M059J (cell line): ENCODE measurements around the gene TAF3. TPM values are rescaled to one million over a fixed set of nuclear protein-coding genes. Genes with fewer than 3 reads are reported as not detected.

Experiments
- DNase-seq: peaks from one replicate; pipeline ENCODE4 v3.0.0-alpha.2; 2012; ENCODE audit warnings: low read depth
- total RNA-seq: library from RNA; depleted of rRNA; stranded (reverse); fragments of >200 nt; shearing (Covaris generic); gene quantifications from 2 replicates; pipeline ENCODE4 v1.2.3, GENCODE V29; 2014

The TAF3 gene
- total RNA-seq, 1 experiment from 2014 or later, result 2.1 TPM

DNA sequence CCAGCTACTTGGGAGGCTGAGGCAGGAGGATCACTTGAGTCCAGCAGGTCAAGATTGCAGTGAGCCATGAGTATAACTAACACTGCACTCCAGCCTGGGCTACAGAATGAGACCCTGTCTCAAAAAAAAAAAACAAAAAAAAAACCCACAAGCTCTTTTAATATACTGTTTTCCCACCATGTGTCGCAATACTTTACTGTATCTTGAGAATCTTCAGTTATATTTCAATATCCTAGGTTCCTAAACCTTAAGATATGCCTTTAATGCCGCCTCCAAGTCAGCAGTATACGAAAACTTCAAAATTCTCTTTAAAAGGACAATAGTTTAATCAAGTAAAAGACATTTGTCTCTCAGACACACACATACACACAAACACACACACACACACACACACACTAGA, 62.8 kb downstream of the TAF3 start:
- no peak for DNase-seq

DNA sequence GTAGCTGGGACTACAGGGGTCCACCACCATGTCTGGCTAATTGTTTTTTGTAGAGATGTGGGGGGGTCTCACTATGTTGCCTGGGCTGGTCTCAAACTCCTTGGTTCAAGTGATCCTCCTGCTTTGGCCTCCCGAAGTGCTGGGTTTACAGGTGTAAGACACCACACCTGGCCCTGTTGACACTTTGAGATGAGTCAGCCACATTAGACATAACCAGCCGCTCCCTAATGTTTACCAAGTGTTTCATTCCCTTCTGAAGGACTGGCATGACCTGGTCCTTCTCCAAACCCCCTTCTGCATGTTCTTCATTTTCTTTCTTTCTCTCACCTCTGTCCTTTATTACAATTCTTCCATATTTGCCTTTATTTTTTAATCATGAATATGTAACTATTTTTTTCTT, 67.8 kb downstream of the TAF3 start:
- DNase-seq, result no peak

DNA sequence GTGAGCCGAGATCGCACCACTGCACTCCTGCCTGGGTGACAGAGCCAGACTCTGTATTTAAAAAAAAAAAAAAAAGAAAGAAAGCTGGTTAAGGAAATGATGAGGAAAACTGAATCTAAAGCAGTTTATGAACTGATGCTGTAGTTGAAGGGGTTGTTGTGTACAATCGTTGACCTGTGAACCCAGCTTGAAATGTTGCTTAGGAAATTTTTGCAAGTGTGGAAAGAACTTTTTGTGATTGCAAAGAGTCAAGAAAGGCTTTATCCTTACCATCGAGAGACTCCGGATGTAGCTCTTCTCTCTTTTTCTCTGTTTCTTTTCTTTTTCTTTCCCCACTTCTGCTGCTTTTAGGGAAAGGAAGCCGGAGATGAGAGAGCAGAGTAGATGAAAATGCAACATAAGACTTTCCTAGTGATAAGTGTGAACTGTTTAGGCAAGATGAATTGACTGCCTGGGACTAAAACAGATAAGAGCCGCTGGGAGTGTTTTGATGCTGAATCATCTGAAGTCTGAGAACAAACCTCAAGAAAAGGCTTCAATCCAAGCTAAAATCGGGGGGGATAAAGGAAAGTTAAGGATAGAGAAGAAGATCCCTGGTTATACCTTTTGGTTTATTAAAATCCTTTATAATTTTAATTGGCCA, 69.0 kb downstream of the TAF3 start:
- DNase-seq, result peak; percentile 24

DNA sequence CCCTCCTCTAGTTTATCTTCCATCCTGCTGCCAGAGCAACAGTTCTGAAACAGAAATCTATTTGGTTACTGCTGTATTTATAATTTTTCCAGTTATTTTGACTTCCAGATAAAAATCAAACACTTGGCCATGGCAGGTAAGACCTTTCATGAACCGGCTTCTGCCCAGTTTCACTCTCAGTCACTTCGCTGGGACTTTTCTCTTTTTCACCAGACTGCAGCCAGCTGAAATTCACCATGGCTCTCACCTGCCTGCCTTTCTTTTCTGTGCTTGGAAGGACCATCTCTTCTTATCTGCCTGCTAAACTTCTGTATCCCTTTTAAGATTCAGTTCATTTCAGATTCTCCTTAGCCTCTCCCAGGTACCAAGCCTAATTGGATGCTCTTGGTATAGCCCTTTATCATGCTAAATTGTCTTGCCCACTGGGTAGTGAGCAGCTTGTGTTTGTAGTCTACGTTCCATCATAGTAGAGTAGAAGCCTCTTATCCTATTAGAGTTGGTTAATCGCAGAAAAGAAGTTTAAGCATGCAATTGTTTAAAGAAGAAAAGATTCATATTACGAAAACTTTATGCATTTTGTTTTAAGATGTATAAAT, 71.7 kb downstream of the TAF3 start:
- no peak for DNase-seq

DNA sequence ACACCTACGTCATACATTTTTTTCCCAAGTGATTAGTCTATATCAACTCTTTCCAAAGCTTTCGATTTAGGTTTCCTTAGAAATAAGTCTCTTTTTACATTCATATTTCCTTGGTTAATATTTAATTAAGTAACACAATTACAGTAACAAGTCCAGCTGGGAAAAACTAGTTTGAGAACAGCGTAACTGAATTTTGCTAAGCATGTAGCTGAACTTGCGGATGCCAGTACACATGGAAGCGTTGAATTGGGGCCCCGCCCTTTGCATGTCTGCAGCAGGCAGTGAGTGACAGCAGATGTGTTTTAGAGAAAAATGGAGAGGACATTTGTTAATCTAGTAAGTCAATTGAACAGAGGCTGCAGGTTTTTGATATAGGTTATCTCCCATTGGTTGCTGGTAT, 72.5 kb downstream of the TAF3 start:
- no peak for DNase-seq

DNA sequence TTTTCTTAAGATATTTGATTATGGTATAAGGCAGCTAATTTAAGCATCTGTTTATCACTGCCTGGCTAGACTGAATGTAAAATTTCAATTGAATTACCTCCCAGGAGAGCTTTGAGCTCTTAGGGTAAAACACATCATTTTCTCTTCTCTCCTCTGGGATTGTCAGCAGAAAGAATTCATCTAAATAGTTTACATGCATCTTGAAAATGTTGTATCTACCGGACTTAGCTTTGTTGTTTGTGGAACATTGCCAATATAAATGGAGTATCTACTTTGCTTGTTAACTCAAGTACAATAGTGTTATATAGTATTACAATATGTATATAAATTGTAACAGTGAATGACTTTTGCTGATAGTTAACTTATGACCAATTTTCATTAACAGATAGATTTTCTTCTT, 73.3 kb downstream of the TAF3 start:
- DNase-seq, result no peak

DNA sequence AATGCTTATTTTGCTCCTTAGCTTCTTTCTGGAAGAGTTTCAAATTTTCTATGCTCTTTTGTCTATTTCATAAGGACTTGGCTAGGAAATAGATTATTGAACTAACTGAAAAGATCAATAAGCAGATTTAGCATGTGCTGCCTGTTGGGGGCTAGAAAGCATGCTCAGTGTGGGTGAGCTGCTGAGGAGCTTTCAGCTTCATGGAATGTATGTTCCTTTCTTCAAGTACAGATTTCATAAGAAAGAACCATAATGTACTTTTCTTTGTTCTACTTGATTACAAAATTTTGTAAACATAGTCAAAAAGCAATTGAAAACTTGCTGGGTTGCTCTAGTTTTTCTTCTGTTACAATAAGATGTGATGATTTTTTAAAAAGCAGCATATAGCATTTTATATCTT, 73.8 kb downstream of the TAF3 start:
- no peak for DNase-seq

DNA sequence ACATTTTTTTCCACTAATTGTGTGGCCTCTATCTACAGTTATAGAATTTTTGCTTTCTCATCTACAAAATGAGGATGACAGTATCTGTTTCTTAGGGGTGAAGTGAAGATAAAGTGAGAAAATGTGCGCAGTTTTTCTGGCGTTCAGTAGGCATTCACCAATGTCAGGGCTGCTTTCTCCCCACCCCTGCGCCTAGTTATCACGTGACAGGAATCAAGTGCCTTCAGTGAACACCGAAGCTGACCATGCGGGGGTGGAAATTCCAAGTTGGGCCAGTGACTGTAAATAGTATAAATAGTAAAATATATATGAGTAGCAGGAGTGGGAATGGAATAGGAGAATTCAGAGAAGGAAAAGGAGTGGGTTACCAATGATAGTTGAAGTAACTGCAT, 77.4 kb downstream of the TAF3 start:
- no peak for DNase-seq

DNA sequence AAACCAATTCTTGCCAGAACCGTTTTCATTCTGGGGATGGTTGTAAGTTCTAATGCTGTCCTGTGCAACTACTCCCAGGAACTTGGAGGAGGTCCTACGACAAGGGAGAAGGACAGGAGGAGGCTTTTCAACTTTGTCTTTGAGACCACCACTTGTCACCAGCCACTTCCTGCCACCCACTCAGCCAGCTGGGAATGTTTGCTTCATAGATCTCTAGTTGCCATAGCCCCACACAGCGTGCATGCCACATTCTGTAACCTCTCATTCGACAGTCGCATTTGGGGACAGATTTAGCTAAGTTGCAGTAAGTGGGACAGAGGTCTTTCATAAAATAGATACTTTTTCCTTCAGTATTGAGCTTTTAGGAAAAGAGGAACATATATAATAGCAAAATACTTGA, 78.0 kb downstream of the TAF3 start:
- no peak for DNase-seq

DNA sequence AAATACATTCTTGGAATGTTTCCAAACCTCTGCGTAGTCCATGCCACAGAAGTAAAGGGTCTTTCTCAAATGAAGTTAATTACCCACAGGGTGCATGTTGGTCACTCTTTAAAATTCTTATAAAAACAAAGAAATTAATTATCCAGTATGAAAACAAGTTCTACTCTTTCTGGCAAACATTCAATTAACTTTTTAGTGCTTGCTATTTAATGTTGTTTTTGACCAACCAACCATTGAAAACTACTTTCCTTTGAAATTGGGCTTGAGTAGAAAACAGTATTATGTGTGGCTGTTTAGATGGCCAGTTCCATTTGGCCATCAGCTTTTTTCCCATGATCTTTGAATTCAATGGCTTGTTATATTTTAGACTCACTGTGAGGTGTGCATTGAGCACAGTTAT, 83.0 kb downstream of the TAF3 start:
- no peak for DNase-seq

DNA sequence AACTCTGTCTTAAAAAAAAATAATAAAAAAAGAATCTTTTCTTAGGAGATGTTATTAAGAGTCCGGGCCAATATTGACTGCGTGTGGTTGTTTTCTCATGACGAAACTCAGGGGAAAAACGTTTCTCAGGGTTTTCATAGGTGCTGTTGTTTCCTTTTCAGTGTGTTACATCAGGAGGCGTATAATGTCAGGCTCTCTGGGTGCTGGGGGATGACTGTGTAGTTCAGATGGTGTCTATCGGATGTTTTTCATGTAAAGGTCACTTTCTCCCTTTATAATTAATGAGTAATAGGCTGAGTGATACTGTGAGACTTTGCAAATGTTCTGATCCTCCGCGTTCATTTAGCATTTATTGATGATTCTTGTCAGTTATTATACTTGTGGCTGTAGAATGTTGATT, 84.1 kb downstream of the TAF3 start:
- DNase-seq, result no peak

DNA sequence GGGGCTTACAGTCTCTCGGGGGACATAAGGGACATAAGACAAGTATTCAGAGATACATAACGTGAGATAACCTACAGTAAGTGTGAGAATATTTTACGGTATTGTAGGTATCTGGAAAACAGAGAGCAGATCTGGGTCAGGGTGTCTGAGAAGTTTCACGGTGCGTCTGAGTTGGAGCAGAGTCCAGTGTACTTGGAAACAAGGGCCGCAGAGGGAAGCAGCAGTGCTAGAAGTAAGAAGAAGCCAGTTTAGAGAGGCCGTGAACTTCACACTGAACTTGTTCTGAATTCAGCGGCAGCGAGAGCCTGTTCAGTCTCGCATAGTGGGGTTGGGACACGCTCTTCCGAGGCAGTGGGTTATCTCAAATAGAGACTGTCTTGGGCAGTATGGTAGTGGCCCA, 85.5 kb downstream of the TAF3 start:
- DNase-seq, result no peak

DNA sequence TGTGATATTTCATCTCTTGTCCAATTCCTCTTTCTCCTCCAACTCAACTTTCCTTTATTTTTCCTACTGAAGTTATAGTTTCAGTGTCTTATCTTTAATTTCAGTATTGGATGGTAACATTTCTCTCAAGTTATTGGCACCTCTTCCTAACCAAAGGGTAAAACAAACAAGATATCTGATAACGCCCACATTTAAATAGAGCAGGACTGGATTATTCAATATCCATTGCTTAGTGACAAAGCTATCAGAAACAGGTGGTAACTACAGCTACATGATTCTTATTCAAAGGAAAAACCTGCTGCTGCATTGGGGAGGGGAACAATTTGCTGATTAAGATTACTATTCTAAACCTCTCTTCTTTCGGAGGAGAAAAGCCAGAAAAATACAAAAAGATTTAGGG, 87.8 kb downstream of the TAF3 start:
- DNase-seq, result no peak

DNA sequence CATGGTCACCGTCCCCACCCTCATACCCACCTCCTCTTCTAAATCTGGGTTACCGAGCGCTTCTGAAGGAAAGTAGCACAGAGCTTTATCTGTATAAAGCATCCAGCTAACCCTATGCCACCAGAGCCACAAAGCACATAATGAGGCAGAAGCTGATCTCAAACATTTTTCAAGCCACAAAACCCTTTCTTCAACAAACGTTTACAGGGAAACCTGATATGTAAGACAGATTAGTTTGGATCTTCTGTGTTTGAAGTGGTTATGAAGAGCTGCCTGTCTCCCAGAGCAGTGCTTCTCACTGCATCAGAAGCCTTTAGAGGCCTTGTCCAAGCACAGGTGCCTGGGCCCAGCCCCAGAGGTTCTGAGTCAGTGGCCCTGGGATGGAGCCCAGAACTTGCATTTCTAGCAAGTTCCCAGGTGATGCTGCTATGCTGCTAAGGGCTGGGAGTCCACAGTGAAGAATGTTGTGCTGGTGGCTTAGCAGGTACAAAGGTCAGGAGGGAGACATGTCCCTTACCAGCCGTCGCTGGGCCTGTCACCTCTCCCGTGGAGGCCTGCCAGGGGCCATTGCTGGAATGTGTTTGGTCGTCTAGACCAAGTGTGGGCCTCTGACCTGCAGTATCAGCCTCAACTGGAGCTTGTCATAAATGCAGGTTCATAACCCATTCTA, 90.4 kb downstream of the TAF3 start:
- peak; percentile 2 for DNase-seq

DNA sequence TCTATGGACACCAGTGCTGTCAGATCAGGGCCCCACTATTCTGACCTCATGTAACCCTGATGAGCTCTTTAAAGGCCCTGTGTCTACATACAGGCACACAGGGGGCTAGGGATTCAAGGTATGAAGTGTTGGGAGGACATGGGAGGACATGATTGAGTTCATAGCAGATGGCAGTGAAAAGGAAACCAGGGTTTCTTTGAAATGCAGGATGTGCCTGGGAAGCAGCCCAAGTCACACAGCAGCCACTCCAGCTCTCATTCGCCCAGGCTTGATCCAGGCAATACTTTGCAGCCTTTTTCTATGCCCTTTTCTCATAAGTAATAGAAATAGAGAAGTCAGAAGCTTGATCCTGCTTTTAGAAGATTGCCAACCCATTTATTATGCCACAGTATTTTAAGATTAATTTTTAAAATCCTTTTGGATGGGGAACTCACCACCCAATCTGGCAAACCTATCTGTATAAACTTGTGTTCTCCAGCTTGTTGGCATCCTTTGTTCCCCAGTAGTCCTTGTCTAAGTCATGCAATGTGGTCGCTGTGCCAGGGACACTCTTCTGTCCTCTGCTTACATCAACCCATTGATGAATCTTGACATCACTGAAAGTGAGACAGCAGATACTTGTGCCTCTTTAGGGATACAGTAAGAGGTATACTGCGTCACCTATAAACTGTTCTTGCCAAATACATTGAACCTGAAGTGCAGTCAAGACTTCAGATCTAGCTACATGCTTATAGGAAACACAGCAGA, 95.0 kb downstream of the TAF3 start:
- DNase-seq, result no peak

DNA sequence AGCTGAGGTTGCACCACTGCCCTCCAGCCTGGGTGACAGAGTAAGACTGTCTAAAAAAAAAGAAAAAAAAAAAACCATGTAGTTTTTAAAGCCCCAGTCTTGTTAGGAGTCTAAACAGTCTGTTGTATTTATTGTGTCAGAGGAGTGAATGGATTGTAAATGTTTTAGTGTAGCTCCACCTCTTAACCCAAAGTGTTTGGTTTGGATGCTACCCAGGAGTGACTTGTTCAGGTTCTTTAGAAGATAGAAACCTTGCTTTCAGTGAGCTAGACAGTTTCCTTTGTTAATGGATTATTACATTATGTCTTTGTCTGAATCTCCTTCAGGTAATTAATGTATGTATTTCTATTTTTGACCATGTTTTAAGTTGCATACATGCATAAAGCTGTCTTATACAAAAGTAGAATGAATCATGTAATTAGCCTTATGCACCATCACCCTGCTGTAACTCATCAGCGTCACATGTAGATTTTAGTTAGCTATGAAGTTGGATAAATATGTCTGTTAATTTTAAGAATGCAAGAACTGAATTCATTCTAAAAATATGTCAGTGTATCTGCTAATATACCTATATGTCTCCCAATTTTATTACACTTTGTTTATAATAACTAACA, 97.7 kb downstream of the TAF3 start:
- peak; percentile 66 for DNase-seq

DNA sequence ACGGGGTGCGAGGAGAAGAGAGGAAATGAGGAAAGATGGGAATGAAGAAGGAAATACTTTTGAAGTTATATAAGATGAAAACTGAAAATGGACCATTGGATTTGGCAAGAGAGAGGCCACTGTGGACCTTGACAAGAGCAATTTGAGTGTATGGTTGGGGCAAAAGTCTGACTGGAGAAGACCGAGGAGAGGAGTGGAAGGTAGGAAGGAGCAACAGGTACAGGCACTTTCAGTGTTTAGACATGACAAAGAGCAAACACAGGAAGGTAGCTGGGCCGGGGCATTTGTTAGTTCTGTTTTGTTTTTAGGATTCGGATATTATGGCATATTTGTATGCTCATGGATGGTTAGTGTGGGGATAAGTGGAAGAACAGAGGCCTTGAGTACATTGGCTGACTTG, 99.4 kb downstream of the TAF3 start:
- no peak for DNase-seq

DNA sequence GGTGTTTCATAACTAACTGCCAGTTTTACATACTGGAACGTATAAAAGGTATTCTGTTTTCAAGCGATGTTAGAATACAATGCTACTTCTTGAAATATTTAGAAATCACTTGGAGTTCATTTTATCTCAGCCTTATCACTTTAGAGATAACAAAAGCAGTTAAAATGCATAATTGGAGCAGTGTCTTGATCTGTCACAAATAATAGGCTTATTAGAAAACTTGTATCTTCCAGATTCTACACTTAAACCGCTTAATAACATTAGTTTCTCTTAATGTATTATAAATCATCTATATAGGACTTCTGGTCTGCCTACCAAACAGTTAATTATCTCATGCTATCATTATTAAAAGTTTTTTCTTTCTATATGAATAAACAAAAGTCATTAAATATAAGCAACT, 104.4 kb downstream of the TAF3 start:
- DNase-seq, result no peak

DNA sequence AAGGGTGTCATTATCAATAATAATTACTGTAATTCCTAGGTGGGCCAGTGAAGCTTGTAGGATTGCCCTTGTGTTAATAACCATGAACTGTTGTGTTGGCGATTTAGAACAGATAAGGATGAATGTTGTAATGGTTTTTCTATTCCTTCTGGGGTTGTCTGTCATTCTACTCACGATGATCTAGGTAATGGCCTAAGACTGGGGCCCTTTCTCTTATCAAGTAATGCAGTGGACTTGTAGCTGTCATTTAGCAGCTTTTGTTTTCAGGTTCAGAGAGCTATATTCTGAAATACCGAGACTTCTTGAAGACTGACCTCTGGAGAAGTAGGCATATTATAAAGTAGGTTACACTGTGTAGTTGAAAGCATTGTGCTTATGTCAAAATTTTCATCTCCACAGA, 110.2 kb downstream of the TAF3 start:
- DNase-seq, result no peak

DNA sequence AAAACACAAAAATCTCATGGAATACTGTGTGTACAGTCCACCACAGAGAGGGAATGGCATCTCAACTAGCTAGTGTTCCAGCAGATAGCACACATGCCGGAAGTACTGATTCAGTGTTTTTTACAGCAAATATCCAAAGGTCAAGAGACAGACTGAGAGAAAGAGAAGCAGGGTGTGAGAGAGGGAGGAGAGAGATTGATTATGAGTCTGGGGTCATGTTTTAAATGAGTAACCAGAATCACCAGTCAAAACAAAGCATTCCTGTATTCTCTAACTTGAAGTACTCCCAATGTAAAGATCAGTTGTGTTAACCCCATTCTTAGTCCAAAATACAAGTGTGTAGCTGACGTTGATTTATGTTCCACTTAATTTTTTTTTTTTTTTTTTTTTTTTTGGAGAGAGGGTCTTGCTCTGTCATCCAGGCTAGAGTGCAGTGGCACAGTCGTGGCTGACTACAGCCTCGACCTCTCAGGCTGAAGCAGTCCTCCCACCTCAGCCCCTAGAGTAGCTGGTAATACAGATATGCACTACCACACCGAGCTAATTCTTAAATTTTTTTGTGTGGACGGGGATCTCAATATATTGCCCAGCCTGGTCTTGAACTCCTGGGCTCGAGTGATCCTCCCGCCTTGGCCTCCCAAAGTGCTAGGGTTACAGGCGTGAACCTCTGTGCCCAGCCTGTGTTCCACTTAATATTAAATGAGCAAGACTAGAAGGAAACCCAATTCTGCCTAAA, 114.2 kb downstream of the TAF3 start:
- DNase-seq, result no peak

DNA sequence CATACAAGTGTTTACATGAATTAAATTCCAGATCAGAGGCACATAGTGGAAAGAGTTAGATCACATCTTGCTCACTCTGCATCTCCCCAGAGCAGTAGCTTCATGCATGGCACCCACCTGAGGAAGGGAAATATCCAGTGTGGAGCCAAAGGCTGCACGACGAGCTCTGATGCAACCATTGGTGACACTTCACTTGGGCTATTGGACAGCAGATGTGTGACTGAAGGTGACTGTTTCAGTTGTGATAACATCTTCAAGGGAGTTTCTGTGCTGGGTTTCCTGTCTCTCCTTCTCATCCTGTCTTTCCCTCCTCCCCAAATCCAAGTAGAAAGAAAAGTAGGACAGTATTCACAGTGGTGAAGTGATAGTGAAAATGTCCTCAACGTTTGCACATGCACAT, 115.0 kb downstream of the TAF3 start:
- DNase-seq, result no peak

DNA sequence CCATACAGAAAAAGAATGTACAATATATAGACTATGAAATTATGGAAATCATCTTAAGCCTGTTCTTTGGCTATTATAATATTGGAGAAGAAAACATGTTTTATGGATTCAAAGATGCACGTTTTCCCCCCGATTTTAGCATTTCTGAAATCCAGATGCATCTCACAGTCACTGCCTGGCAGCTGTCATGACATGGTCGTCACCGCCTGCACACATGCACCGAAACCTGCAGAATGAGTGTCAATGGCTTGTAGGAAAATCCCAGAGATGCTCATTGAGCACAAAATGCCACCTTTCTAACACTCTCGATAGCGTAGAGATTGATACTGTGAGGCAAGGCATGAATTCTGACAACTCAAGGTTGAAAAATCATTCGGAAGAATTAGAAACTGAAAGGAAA, 115.5 kb downstream of the TAF3 start:
- no peak for DNase-seq
